Kidney (tissue), 14 donors: ENCODE results near the gene BRCA1. TPM values are rescaled to one million over a fixed set of nuclear protein-coding genes. Genes with fewer than 3 reads are reported as not detected.
"Not testable (repeated sequence)": the region's sequence is repeated elsewhere in the genome, so short reads cannot be mapped to it uniquely, and the experiment has no call there.

ENCODE experiments used
- DNase-seq, 5 donors: peaks; one replicate each; pipeline ENCODE4 v3.0.0-alpha.2; 2013 to 2020
- FAIRE-seq: peaks from 2 replicates; lab custom pipeline; 2012; peaks lifted over from hg19 to GRCh38; lab: Jason Lieb, UNC
- H3K27ac ChIP-seq, 2 donors: one replicate each; pipeline ENCODE4 v1.7.0; 2013; ENCODE audit warnings: low read depth in 2 of 2, low read length in 2 of 2, inconsistent platforms in 1 of 2
- H3K27me3 ChIP-seq: one replicate; pipeline ENCODE4 v1.7.1; 2013; ENCODE audit warnings: low read length, inconsistent platforms; ENCODE audit not compliant: control insufficient read depth, insufficient read depth
- H3K36me3 ChIP-seq, 3 donors: one replicate each; pipeline versions ENCODE4 v1.7.0 to v1.7.1; 2013; ENCODE audit warnings: low read length in 3 of 3, control low read depth in 1 of 3, inconsistent platforms in 1 of 3; ENCODE audit not compliant: insufficient read depth in 3 of 3, control insufficient read depth in 2 of 3
- H3K4me1 ChIP-seq, 3 donors: one replicate each; pipeline versions ENCODE4 v1.7.0 to v1.7.1; 2013; ENCODE audit warnings: low read length in 3 of 3, inconsistent platforms in 1 of 3, low read depth in 1 of 3; ENCODE audit not compliant: control insufficient read depth in 2 of 3, insufficient read depth in 2 of 3
- H3K4me3 ChIP-seq, 3 donors: one replicate each; pipeline versions ENCODE4 v1.7.0 to v1.8.1; 2013; ENCODE audit warnings: low read length in 3 of 3, control low read depth in 1 of 3, inconsistent platforms in 1 of 3
- H3K9ac ChIP-seq, 3 donors: one replicate each; pipeline versions ENCODE4 v1.7.0 to v1.7.1; 2013; ENCODE audit warnings: low read length in 3 of 3, control low read depth in 1 of 3, inconsistent platforms in 1 of 3
- H3K9me3 ChIP-seq, 3 donors: one replicate each; pipeline versions ENCODE4 v1.7.0 to v1.7.1; 2013; ENCODE audit warnings: low read length in 3 of 3, control low read depth in 1 of 3, inconsistent platforms in 1 of 3; ENCODE audit not compliant: control insufficient read depth in 2 of 3, insufficient read depth in 1 of 3
- intact Hi-C: fragments of 100-400 bp; cut with DNase I; formaldehyde crosslinking; loops from one replicate; pipeline ENCODE4 v1.11.1; 2022
- polyA plus RNA-seq: library from polyadenylated mRNA; stranded (reverse); fragments of 350-450 nt; fragmentation: Illumina TruSeq; extraction: RNeasy Lipid Tissue Mini Kit (QIAGEN cat#74804); gene quantifications from one replicate; pipeline ENCODE4 v1.2.3, GENCODE V29; 2014; ENCODE audit warnings: low read depth, low replicate concordance; ENCODE audit not compliant: insufficient read depth
- total RNA-seq: library from RNA; stranded (reverse); fragmentation: NEBNext Ultra II Directional; extraction: Animal tissue kit (Norgen Biotek cat#: 25700); gene quantifications from one replicate; pipeline ENCODE4 v1.2.1, GENCODE V29; 2021
- TF ChIP-seq, protein P1 (sequence below): IDR thresholded peaks from 3 replicates; pipeline ENCODE4 v1.5.1; 2012; ENCODE audit warnings: mild to moderate bottlenecking, moderate library complexity, borderline replicate concordance; ENCODE audit not compliant: insufficient read depth; ENCODE audit errors: extremely low read depth
- donor health status: control.
- donor health status: control.
- donor health status: control.
- donor health status: control.
- donor health status: control.
- donor health status: DM: yes; HTN: yes; CAD: no.
- donor health status: Normal renal cell carcinoma (clear cell type).

The BRCA1 gene
- total and polyA plus RNA-seq, 2 donors from 2014 or later: 1.4 to 5.1 TPM

DNA sequence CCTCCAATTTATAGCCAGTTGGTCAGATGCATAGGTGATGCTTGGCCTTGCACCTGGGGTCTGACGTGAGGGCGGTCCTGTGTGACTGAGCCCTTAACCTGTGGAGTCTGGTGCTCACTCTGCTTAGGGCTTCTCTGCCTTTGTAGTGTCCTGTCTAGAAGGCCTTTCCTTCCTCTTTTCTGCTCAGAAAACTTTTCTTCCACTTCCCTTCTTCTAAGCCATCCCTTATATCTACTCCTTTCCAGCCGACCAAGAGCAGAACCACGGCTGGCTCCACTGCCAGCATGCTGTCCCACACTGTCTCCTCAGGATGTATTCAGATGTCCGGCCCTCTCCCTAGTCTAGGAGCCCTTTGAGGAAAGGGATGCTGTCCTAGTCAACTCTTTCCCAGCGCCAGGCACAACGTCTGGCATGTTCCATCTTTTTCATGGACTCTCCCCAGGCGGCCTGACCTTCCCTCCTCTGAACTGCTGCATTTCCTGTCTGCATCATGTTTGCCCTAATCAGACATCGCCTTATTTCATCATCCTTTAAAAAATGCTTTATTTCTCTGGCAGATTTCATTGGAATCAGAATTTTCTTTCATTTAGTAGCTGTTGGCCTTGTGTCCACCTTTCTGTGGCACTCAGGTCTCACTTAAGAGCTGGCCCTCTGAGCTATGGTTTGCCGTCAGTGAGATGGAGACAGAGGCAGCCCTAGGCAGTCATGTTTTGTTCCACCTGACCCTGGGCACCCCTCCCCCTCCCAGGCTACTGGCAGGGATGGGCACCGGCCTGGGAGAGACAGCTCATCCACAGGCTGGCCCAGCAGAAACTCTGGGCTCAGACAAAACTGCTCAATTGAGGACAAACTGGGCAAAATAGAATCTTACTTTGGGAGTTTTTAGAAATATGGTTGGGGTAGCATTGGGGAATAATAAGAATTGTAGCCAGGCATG lies 15.5 kb upstream of the BRCA1 start:
- TF ChIP-seq, protein P1, sequence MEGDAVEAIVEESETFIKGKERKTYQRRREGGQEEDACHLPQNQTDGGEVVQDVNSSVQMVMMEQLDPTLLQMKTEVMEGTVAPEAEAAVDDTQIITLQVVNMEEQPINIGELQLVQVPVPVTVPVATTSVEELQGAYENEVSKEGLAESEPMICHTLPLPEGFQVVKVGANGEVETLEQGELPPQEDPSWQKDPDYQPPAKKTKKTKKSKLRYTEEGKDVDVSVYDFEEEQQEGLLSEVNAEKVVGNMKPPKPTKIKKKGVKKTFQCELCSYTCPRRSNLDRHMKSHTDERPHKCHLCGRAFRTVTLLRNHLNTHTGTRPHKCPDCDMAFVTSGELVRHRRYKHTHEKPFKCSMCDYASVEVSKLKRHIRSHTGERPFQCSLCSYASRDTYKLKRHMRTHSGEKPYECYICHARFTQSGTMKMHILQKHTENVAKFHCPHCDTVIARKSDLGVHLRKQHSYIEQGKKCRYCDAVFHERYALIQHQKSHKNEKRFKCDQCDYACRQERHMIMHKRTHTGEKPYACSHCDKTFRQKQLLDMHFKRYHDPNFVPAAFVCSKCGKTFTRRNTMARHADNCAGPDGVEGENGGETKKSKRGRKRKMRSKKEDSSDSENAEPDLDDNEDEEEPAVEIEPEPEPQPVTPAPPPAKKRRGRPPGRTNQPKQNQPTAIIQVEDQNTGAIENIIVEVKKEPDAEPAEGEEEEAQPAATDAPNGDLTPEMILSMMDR: no peak
- Histone ChIP-seq H3K9me3 (no peaks in the 10 kb centered on the region), H3K4me3 (no peak overlapping the region), H3K4me1 (no peaks in the 10 kb centered on the region), H3K27ac (no peak overlapping the region), H3K36me3 (peaks cover 0 to 3% (median 0%) of the 10 kb centered on the region in 3 donors), H3K9ac (no peak overlapping the region), H3K27me3 (no peaks in the 10 kb centered on the region)
- intact Hi-C loops: no loop called here
- DNase-seq: no peak
- no peak for FAIRE-seq

DNA sequence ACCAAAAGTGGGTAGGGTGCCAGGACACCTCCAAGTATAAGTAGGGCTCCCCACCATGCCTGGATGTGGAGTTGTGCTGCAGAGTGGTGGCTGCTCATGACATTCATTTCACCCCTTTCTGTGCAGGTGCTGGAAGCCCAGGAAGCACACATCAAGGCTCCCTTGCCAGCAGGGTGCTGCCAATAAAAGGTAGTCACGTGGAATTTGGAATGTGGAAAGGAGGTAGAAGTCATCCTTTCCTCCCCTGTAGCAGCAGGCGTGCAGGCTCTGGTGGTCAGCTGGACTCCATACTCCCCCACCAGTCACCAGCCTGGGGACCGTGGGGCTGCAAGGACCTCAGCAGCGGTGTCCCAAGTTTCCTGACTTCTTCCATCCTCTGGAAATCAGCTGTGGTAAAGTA lies 13.4 kb upstream of the BRCA1 start:
- H3K9ac ChIP-seq, H3K27me3 ChIP-seq, H3K4me3 ChIP-seq, H3K9me3 ChIP-seq, intact Hi-C loops, H3K27ac ChIP-seq, FAIRE-seq, H3K36me3 ChIP-seq, DNase-seq, H3K4me1 ChIP-seq: not testable (repeated sequence)

DNA sequence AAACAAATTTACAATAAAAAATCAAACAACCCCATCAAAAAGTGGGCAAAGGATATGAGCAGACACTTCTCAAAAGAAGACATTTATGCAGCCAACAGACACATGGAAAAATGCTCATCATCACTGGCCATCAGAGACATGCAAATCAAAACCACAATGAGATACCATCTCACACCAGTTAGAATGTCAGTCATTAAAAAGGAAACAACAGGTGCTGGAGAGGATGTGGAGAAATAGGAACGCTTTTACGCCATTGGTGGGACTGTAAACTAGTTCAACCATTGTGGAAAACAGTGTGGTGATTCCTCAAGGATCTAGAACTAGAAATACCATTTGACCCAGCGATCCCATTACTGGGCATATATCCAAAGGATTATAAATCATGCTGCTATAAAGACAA lies 11.4 kb upstream of the BRCA1 start:
- DNase-seq, H3K27ac ChIP-seq, H3K27me3 ChIP-seq, H3K36me3 ChIP-seq, H3K4me1 ChIP-seq, H3K9ac ChIP-seq, H3K9me3 ChIP-seq, H3K4me3 ChIP-seq, FAIRE-seq, intact Hi-C loops: not testable (repeated sequence)

DNA sequence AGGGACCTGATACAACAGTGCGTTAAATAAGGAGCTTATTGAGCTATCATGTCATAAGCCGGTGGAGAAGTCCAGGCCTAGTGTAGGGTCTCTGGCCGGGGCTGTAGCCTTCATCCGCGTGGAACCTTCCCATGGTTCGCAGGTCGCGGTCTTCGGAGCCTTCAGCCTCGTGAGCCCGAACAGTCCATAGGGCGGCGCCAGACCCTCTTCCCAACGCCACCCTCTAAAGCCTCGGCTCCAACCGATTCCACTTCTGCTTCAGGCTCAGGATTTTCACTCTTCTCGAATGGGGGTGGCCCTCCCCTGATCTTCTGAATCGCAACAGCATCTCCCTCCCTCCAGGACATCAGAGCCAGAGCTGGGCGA lies 10.3 kb upstream of the BRCA1 start:
- intact Hi-C loops: no loop called here
- H3K4me1 ChIP-seq: no peaks in the 10 kb centered on the region
- H3K27me3 ChIP-seq: no peaks in the 10 kb centered on the region
- H3K9ac ChIP-seq: no peak overlapping the region
- H3K36me3 ChIP-seq: peaks cover 0 to 5% (median 2%) of the 10 kb centered on the region in 3 donors
- DNase-seq: no peak
- no peak for FAIRE-seq
- H3K27ac ChIP-seq: no peak overlapping the region
- no peaks in the 10 kb centered on the region for H3K9me3 ChIP-seq
- TF ChIP-seq, protein P1: no peak
- no peak overlapping the region for H3K4me3 ChIP-seq
